GM19099 (cell line): ENCODE data around the gene CTNS.

ENCODE experiments used
- POLR2A ChIP-seq: IDR thresholded peaks from 3 replicates; pipeline ENCODE4 v1.6.1; 2011; ENCODE audit warnings: low read depth; ENCODE audit not compliant: insufficient read length; ENCODE audit errors: extremely low read depth

The CTNS gene

DNA sequence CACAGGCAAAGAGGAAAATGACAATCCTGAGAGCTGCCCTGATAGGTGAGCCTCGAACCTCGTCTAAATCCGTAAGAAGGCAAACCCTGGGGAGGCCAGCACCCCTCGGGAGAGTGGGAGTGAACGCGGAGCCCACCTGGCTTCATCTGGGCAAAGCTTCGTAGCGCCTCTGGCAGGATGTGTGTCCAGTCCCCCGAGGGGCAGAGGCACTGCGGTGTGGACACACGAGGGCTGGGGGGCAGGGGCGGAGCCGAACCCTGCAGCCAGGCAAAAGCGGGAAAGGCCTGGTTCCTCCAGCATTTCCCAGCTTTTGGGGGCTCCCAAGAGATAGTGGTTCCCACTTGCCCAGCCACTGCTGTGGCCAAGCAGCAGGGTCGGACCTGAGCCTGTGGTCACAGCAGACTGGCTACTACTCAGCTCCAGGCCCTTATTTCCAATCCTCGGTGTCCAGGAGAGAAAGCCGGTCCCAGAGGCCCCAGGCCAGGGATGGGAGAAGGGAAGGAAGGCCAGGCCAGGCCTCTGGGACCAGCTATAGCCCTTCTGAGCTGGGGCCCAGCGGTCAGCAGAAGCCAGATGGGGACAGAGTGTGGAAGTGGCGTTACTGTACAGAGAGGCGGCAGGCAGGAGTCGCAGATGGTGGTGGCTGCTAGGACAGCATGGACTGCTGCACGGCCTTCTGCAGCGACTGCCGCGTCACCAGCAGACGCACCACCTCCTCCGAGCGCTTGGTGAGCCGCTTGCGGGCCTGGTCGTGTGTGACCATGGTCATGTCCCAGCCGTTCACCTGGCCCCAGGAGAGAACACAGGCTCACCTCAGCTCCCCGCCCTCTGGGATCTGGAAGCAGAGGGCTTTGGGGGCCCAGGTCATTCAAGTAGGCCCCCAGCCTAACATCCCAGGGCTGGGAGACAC is 26.8 kb downstream of the CTNS start:
- TF ChIP-seq POLR2A = no peak

DNA sequence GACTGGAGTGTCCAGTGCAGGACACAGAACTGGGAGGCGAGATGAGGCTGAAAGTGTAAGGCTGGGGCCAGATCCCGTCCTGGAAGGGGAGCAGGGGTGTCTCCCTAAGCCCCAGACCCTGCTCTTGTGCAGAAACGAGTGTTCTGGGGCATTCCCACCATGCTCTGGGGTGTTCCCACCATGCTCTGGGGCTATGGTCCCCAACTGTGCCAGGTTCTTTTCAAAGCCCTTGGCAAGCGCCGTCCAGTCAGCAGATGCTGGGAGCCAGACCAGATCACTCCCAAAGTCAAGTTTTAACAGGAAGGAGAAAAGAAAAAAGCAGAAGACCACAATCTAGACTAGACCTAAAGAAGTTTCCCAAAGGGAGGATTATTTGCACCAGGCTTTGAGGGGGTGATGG is 29.3 kb downstream of the CTNS start:
- TF ChIP-seq POLR2A = no peak

DNA sequence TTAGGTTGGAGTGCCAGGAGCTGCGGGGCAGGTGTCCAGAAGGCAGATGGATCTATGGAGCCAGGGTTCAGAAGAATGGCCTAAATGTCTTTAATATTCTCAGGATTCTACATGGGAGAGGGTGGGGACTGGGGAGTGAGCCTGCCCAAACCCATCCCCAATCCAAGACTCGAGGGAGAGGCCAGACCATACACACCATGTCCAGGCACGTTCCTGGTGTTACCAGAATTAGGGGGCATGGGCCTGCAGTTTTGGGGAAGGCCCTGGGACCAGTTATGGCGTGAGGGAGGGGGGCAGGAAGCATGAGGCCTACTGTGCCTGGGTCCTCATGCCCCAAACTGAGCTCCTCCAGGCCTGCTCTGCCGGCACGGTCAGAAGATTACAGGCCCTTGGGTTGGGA is 30.0 kb downstream of the CTNS start:
- TF ChIP-seq POLR2A = no peak

- TF ChIP-seq POLR2A = no peak
Observed at GRCh38 chr17:3667366-3668278, 31.1 kb downstream of the CTNS start.

GRCh38 chr17:3668279-3669084 is 31.9 kb downstream of the CTNS start, which contains the start of the genes EMC6 and TAX1BP3:
Gene EMC6 (plus strand): TSS chr17:3668812. CDS start chr17:3669147, 335 bp downstream.
Gene TAX1BP3 (minus strand): TSS chr17:3668578. CDS start chr17:3668526, 52 bp downstream.
- peak; percentile 94 for TF ChIP-seq POLR2A

DNA sequence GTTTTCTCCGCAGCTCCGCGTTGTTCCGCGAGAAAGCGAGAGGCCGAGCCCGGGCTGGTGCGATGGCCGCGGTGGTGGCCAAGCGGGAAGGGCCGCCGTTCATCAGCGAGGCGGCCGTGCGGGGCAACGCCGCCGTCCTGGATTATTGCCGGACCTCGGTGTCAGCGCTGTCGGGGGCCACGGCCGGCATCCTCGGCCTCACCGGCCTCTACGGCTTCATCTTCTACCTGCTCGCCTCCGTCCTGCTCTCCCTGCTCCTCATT is 32.5 kb downstream of the CTNS start:
- TF ChIP-seq POLR2A = no peak

DNA sequence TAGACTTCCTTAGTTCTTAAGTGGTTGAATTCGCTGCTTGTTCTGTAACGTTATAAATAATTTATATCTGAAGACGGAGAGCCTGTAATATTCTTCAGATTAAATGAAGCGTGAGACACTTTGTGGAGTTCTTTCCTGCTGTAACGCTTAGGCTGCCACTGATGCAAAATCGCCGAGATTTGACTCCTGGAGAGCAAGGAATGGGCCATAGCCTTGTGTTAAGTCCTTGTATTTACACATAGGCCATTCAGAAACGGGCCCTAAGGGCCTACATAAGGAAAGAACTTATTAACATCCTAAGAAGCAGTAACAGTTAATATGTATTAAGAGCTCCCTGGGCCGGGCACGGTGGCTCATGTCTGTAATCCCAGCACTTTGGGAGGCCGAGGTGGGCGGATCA is 33.0 kb downstream of the CTNS start:
- no peak for TF ChIP-seq POLR2A

- no peak for TF ChIP-seq POLR2A
Observed at GRCh38 chr17:3672571-3672970, 36.0 kb downstream of the CTNS start.

- no peak for TF ChIP-seq POLR2A
Observed at GRCh38 chr17:3675886-3676285, 39.3 kb downstream of the CTNS start.

DNA sequence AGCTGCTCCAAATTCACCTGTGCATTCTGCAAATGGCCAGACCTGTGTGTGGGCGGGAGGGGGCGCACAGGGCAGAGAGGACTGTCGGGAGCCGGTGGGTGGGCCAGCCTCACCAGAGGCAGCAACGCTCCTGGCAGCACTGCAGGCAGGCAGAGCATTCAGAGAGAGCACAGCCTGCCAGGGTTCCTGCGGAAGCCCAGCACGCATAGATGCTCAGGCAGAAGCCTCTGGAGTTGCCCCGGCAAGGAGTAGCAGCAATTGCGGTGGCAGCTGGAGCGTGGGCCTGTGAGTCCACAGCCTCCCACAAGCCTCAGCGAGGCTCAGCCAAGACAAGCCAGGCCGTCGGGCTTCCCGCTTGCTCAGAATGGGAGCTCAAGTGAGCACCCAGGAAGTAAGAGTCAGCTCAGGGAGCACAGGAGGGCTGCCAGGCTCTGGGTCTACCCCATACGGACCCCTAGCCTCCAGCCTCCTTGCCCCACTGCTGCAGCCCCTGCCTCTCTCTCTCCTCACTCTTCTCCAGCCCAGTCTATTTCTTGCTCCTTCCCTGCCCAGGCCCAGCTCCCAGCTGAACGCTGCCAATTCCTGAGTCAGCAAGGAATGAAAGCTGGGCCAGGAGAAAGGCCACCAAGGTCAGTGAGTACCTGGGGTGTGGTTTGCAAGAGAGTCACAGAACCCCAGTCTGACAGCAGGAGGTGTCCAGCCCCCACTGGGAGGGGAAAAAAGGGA is 41.7 kb downstream of the CTNS start:
- no peak for TF ChIP-seq POLR2A

GRCh38 chr17:3678821-3679530 is 42.4 kb downstream of the CTNS start:
- no peak for TF ChIP-seq POLR2A

- no peak for TF ChIP-seq POLR2A
Observed at GRCh38 chr17:3679531-3680126, 43.1 kb downstream of the CTNS start.

GRCh38 chr17:3681057-3681456 is 44.5 kb downstream of the CTNS start:
- TF ChIP-seq POLR2A = no peak
